ENCODE results near the gene CAPSL.
"Not testable (repeated sequence)": the region's sequence is repeated elsewhere in the genome, so short reads cannot be mapped to it uniquely, and the experiment has no call there.

Gene CAPSL

GRCh38 chr5:35938568-35939227 lies at the start of gene CAPSL:
Gene CAPSL (minus strand): TSS chr5:35938622. CDS start chr5:35921120, 17,502 bp downstream.
- DNase-seq (ENCODE audit: low spot score) = peak; percentile 57

- DNase-seq (ENCODE audit: low spot score) = no peak
Observed at GRCh38 chr5:35987776-35988175, 49.4 kb upstream of the CAPSL start.

DNA sequence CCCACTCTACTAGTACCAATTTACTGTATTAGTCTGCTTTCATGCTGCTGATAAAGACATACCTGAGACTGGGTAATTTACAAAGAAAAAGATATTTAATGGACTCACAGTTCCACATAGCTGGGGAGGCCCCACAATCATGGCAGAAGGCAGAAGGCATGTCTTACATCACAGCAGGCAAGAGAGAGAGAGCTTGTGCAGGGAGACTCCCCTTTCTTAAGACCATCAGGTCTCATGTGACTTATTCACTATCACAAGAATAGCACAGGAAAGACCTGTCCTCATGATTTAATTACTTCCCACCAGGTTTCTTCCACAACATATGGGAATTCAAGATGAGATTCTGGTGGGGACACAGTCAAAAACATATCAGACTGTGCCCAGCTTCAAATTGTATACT lies 41.3 kb upstream of the CAPSL start:
- no peak for DNase-seq (ENCODE audit: low spot score)

DNA sequence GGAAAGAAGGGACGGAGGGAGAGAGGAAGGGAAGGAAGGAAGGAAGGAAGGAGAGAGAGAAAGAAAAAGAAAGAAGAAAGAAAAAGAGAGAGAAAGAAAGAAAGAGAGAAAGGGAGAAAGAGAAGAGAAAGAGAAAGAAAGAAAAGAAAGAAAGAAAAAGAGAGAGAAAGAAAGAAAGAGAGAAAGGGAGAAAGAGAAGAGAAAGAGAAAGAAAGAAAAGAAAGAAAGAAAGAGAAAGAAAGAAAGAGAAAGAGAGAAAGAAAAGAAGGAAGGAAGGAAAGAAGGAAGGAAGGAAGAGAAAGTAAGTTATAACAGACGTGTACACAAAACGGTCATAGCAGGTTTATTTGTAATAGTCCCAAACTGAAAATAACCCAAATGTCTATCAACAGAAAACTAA lies 38.4 kb upstream of the CAPSL start:
- DNase-seq (ENCODE audit: low spot score) = not testable (repeated sequence)

- DNase-seq (ENCODE audit: low spot score) = no peak
Observed at GRCh38 chr5:35974570-35974969, 36.1 kb upstream of the CAPSL start.

DNA sequence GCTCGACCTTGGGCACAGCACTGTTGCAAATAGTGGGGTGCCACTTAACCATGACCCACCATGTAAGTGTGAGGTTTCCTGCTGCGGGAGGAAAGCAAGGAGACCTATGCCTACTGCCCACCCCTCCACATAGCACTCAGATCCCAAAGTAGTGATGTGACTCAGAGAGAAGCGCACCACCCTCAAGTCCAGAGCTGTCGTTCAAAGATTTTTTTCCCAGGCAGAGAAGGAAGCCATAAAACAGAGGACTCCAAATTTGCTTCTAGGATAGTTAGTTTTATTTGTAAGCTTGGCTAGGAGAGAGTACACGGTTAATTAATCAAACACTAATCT lies 33.4 kb upstream of the CAPSL start:
- no peak for DNase-seq (ENCODE audit: low spot score)

DNA sequence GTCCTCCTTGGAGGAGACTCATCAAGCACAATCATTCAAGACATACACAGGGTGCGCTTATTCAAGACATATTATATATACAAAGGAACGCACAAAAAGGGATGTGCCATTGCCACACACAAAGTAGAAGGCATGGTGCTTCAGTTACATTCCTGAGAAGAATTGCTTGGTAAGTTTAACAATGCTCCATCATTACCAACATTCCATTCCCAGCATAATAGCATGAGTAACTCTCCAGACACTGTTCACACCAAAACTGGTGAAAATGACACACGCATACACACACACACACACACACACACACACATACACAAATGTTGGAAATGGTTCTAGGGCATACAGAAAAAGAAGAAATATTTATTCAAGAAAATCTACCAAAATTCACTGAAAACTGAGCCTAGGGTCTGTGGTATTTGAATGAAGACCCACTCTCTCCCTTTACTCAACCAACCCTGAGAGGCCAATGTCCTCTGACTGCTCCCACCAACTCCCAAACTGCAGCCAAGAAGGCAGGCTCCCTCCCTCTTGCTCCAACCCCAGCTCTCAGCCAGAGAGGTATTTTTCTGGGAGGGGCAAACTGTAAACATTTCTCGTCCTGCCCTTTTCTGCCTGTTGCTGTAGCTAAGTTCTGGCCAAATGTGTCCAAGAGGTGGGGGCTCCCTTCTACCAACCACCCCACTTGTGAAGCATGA lies 32.9 kb upstream of the CAPSL start:
- no peak for DNase-seq (ENCODE audit: low spot score)

DNA sequence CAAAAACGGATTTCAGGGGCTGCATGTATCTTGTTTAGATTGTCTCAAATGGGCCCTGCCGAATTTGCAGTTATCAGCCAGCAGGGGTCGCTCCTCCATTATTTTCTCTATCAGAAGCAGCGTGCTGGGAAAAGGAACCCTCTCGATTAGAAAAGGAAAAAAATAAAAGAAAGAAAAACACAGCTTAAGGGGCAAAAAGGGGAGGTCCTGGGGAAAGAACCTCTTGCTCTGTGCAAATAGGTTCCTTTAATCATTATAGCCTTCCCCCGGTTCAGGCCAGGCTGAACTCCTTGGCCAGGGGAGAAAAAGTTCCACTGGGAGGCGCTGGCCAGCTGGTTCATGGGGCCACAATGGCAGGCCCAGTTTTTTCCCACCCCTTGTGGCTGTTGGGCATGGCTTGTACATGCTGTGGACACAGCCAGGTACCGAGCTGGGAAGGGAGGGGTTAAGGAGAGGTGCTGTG lies 25.0 kb upstream of the CAPSL start:
- DNase-seq (ENCODE audit: low spot score) = peak; percentile 38

GRCh38 chr5:35960328-35960727 lies 21.9 kb upstream of the CAPSL start:
- DNase-seq (ENCODE audit: low spot score) = no peak

GRCh38 chr5:35956429-35956828 lies 18.0 kb upstream of the CAPSL start:
- DNase-seq (ENCODE audit: low spot score) = no peak

DNA sequence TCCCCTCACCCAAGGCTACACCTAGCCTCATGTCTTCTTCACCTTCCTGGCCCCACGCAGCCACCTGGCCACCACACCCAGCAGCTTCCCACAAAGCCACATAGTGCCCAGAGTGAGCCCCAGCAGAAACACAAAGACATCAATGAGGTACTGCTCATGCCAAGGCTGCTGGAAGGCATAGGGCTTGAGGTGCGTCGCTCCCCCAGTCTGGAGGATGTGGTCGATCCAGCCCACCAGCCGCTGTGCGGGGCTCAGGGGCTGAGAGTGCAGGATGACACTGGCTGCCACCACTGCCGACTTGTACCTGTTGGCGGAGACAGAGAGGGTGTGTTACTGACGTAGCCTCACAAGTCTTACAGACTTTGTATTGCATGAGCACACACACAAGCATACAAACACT lies 15.8 kb upstream of the CAPSL start:
- DNase-seq (ENCODE audit: low spot score) = no peak

- no peak for DNase-seq (ENCODE audit: low spot score)
Observed at GRCh38 chr5:35947085-35947484, 8.7 kb upstream of the CAPSL start.

DNA sequence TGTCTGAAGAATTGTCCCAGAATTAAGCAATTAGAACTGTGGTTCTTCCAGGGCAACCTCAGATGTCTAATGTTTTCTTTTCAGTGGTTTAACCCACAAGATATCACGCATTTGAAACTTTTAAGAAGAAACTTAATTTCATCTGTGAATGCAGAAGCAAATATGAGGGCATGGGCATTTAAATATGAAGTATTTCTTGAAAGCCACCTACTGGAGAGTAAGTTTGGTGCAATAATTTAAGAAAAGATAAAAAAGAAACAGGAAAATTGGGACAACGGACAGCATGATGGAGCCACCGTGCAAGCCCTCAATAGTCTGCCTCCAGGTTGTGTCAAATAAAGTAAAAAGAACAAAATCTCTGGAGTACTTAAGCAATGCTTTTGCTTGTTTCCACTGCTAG lies 1.2 kb upstream of the CAPSL start:
- DNase-seq (ENCODE audit: low spot score) = peak; percentile 26

- peak; percentile 84 for DNase-seq (ENCODE audit: low spot score)
Observed at GRCh38 chr5:35926389-35927051, 11.9 kb downstream of the CAPSL start.

GRCh38 chr5:35924950-35925722 lies 13.3 kb downstream of the CAPSL start:
- DNase-seq (ENCODE audit: low spot score) = peak; percentile 63

- DNase-seq (ENCODE audit: low spot score) = no peak
Observed at GRCh38 chr5:35924122-35924949, 14.1 kb downstream of the CAPSL start.

GRCh38 chr5:35922468-35922867 lies 16.0 kb downstream of the CAPSL start:
- no peak for DNase-seq (ENCODE audit: low spot score)

GRCh38 chr5:35921930-35922329 lies 16.5 kb downstream of the CAPSL start:
- DNase-seq (ENCODE audit: low spot score) = peak; percentile 32

GRCh38 chr5:35920890-35921289 lies 17.5 kb downstream of the CAPSL start:
- no peak for DNase-seq (ENCODE audit: low spot score)

DNA sequence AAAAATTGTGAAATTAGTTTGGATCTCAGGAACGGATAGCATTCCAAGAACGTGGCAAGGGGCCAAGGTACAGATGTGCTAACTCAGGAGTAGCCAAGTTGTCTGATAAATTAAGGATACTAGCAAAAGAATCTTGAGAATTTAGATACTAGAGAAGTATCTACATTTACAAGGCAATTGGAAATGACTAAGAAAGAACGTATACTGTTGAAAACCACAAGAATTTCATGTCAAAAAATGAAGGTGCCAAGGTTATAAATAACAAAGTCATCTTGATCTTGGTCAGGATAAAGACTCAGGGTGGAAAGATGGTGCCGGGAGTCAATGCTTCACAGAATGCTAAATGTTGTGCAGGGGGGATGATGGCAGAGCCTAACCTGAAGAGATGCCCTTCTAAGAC lies 19.2 kb downstream of the CAPSL start:
- DNase-seq (ENCODE audit: low spot score) = no peak

GRCh38 chr5:35908814-35909213 lies 29.6 kb downstream of the CAPSL start:
- DNase-seq (ENCODE audit: low spot score) = peak; percentile 22

DNA sequence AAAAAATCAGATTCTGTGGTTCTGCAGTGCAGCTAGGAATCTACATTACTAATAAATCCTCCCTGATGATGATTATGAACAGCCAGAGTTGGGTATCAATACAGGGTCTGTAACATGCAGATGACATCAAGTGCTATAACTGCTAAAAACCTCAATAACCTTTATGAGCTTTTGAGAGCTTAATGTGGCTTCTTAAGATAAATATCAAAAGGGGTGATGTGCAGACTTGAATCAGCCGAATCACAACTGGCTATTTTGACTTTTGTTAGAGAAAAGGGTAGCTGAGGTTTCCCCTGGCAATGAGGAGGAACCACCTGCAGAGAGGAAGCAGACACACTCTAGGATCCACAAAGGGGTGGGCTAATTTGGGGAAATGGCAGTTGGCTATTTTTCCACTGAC lies 30.2 kb downstream of the CAPSL start:
- peak; percentile 65 for DNase-seq (ENCODE audit: low spot score)

Measured in NAMALWA (cell line).